Nephron (organoid): Measurements from ENCODE around the gene TTC9B.
A peak's percentile ranks its signal among the peaks of the same experiment; 100 is the strongest.

Source experiments
- H3K27ac Mint-ChIP-seq, 3 experiments: 2 replicates each; pipeline ENCODE4 v1.8.0; 2020; ENCODE audit warnings: mixed read lengths in 3 of 3, mild to moderate bottlenecking in 2 of 3, moderate library complexity in 1 of 3
- H3K27me3 Mint-ChIP-seq: 2 replicates; pipeline ENCODE4 v1.8.0; 2021; ENCODE audit warnings: low read depth, mild to moderate bottlenecking, moderate library complexity, mixed read lengths
- H3K36me3 Mint-ChIP-seq: 2 replicates; pipeline ENCODE4 v1.8.0; 2020; ENCODE audit warnings: low read depth, mixed read lengths
- H3K4me1 Mint-ChIP-seq: 2 replicates; pipeline ENCODE4 v1.8.0; 2020; ENCODE audit warnings: mixed read lengths
- H3K4me3 Mint-ChIP-seq, 3 experiments: 2 replicates each; pipeline ENCODE4 v1.8.0; 2020; ENCODE audit warnings: mild to moderate bottlenecking in 3 of 3, mixed read lengths in 3 of 3, moderate library complexity in 2 of 3
- H3K9me3 Mint-ChIP-seq: 2 replicates; pipeline ENCODE4 v1.8.0; 2020; ENCODE audit warnings: mixed read lengths
- CTCF ChIP-seq, 3 experiments: fragments of 200-600 bp; sonication (generic); IDR thresholded peaks; one replicate each; pipeline ENCODE4 v1.5.0; 2021; ENCODE audit warnings: antibody characterized with exemption in 3 of 3; ENCODE audit not compliant: unreplicated experiment in 3 of 3

The TTC9B gene

GRCh38 chr19:40233811-40234389, 15.7 kb upstream of the TTC9B start:
- no peaks in the 10 kb centered on the region for H3K9me3 Mint-ChIP-seq
- peaks cover 14% of the 10 kb centered on the region for H3K36me3 Mint-ChIP-seq
- TF ChIP-seq CTCF (IDR thresholded peaks at IDR 0.05; ENCODE audit: unreplicated experiment in 3 of 3) = no peak
- H3K27me3 Mint-ChIP-seq = no peaks in the 10 kb centered on the region
- peaks cover 14% of the 10 kb centered on the region for H3K4me1 Mint-ChIP-seq
- peak overlapping the region in 2 of 3 experiments; percentile 50 to 89 for H3K27ac Mint-ChIP-seq
- H3K4me3 Mint-ChIP-seq = no peak overlapping the region

GRCh38 chr19:40232949-40233810, 15.0 kb upstream of the TTC9B start:
- no peak for TF ChIP-seq CTCF (IDR thresholded peaks at IDR 0.05; ENCODE audit: unreplicated experiment in 3 of 3)
- no peak overlapping the region for H3K27ac Mint-ChIP-seq
- no peaks in the 10 kb centered on the region for H3K9me3 Mint-ChIP-seq
- no peak overlapping the region for H3K4me3 Mint-ChIP-seq
- peaks cover 10% of the 10 kb centered on the region for H3K36me3 Mint-ChIP-seq
- no peaks in the 10 kb centered on the region for H3K27me3 Mint-ChIP-seq
- peaks cover 14% of the 10 kb centered on the region for H3K4me1 Mint-ChIP-seq

- Mint-ChIP-seq H3K9me3 (no peaks in the 10 kb centered on the region), H3K4me1 (peaks cover 14% of the 10 kb centered on the region), H3K27me3 (no peaks in the 10 kb centered on the region), H3K27ac (peak overlapping the region; percentile 39 to 97 (median 79)), H3K36me3 (peaks cover 7% of the 10 kb centered on the region), H3K4me3 (no peak overlapping the region)
- TF ChIP-seq CTCF (IDR thresholded peaks at IDR 0.05; ENCODE audit: unreplicated experiment in 3 of 3) = no peak
These were observed 14.3 kb upstream of the TTC9B start for GRCh38 chr19:40232479-40232878.

- Mint-ChIP-seq H3K27ac (peak overlapping the region; percentile 39 to 97 (median 79)), H3K4me1 (peaks cover 14% of the 10 kb centered on the region), H3K36me3 (peaks cover 3% of the 10 kb centered on the region), H3K9me3 (no peaks in the 10 kb centered on the region), H3K4me3 (peak overlapping the region in 1 of 3 experiments; percentile 16), H3K27me3 (no peaks in the 10 kb centered on the region)
- no peak for TF ChIP-seq CTCF (IDR thresholded peaks at IDR 0.05; ENCODE audit: unreplicated experiment in 3 of 3)
These were observed 13.6 kb upstream of the TTC9B start for GRCh38 chr19:40231544-40232424.

GRCh38 chr19:40231057-40231456, 12.9 kb upstream of the TTC9B start:
- H3K4me1 Mint-ChIP-seq = peaks cover 14% of the 10 kb centered on the region
- H3K9me3 Mint-ChIP-seq = no peaks in the 10 kb centered on the region
- H3K36me3 Mint-ChIP-seq = no peaks in the 10 kb centered on the region
- peak overlapping the region; percentile 39 to 97 (median 41) for H3K27ac Mint-ChIP-seq
- TF ChIP-seq CTCF (IDR thresholded peaks at IDR 0.05; ENCODE audit: unreplicated experiment in 3 of 3) = no peak
- H3K27me3 Mint-ChIP-seq = peaks cover under 1% of the 10 kb centered on the region
- peak overlapping the region in 1 of 3 experiments; percentile 45 for H3K4me3 Mint-ChIP-seq
